OCI-LY1 (cell line): ENCODE data around the gene RNPS1.

Experiments used
- H2AFZ ChIP-seq: fragments of 200-600 bp; sonication (generic), shearing (Covaris generic); 2 replicates; pipeline ENCODE4 v1.6.0; 2014; ENCODE audit warnings: antibody characterized with exemption, mild to moderate bottlenecking, low read length
- H3F3A ChIP-seq: fragments of 200-600 bp; sonication (generic), shearing (Covaris generic); 2 replicates; pipeline ENCODE4 v1.6.0; 2014; ENCODE audit warnings: mild to moderate bottlenecking, antibody characterized with exemption, low read length, moderate library complexity; ENCODE audit not compliant: insufficient read depth
- H3K27ac ChIP-seq: fragments of 200-600 bp; sonication (generic); 2 replicates; pipeline ENCODE4 v1.5.1; 2014; ENCODE audit warnings: low read length, mixed run types, mild to moderate bottlenecking, low read depth; ENCODE audit not compliant: poor library complexity, severe bottlenecking
- H3K27me3 ChIP-seq: fragments of 200-600 bp; sonication (generic); 2 replicates; pipeline ENCODE4 v1.6.0; 2014; ENCODE audit warnings: antibody characterized with exemption, mild to moderate bottlenecking, low read length, moderate library complexity; ENCODE audit not compliant: insufficient read depth
- H3K36me3 ChIP-seq: fragments of 200-600 bp; sonication (generic); 2 replicates; pipeline ENCODE4 v1.6.1; 2014; ENCODE audit warnings: mild to moderate bottlenecking, antibody characterized with exemption, low read length, moderate library complexity, mixed read lengths; ENCODE audit not compliant: insufficient read depth
- H3K4me1 ChIP-seq: fragments of 200-600 bp; sonication (generic); 2 replicates; pipeline ENCODE4 v1.5.1; 2014; ENCODE audit warnings: mild to moderate bottlenecking, low read length, moderate library complexity; ENCODE audit not compliant: insufficient read depth, severe bottlenecking
- H3K4me2 ChIP-seq: fragments of 200-600 bp; sonication (generic), shearing (Covaris generic); 2 replicates; pipeline ENCODE4 v1.6.1; 2014; ENCODE audit warnings: low read length
- H3K4me3 ChIP-seq: fragments of 200-600 bp; sonication (generic); 2 replicates; pipeline ENCODE4 v1.5.1; 2014; ENCODE audit warnings: low read length, low read depth, mild to moderate bottlenecking, mixed read lengths; ENCODE audit not compliant: poor library complexity, severe bottlenecking
- H3K79me2 ChIP-seq: fragments of 200-600 bp; shearing (Covaris generic); 2 replicates; pipeline ENCODE4 v1.6.1; 2016; ENCODE audit warnings: mixed run types, low read length, mixed read lengths; ENCODE audit not compliant: insufficient read depth
- H3K9ac ChIP-seq: fragments of 200-600 bp; sonication (generic), shearing (Covaris generic); 2 replicates; pipeline ENCODE4 v1.6.1; 2014; ENCODE audit warnings: mild to moderate bottlenecking, low read length, mixed read lengths
- H3K9me2 ChIP-seq: fragments of 200-600 bp; sonication (generic), shearing (Covaris generic); 2 replicates; pipeline ENCODE4 v1.6.1; 2014; ENCODE audit warnings: low read depth, mild to moderate bottlenecking, low read length, mixed read lengths
- H3K9me3 ChIP-seq: fragments of 200-600 bp; shearing (Covaris generic); 2 replicates; pipeline ENCODE4 v1.6.1; 2014; ENCODE audit warnings: low read length, mixed read lengths
- H4K20me1 ChIP-seq: fragments of 200-600 bp; sonication (generic), shearing (Covaris generic); 2 replicates; pipeline ENCODE4 v1.6.0; 2016; ENCODE audit warnings: mild to moderate bottlenecking, low read length; ENCODE audit not compliant: insufficient read depth
- CTCF ChIP-seq: fragments of 200-600 bp; sonication (generic), shearing (Covaris generic); IDR thresholded peaks from 2 replicates; pipeline ENCODE4 v1.5.1; 2017; ENCODE audit warnings: mild to moderate bottlenecking, antibody characterized with exemption, low read length, moderate library complexity, mixed read lengths
- EZH2 ChIP-seq: fragments of 200-600 bp; sonication (generic), shearing (Covaris generic); IDR thresholded peaks from 2 replicates; pipeline ENCODE4 v1.8.0; 2017; ENCODE audit warnings: borderline replicate concordance, mixed run types, mild to moderate bottlenecking, antibody characterized with exemption, low read length, moderate library complexity, mixed read lengths

Gene RNPS1

GRCh38 chr16:2238838-2239675 is 28.9 kb downstream of the RNPS1 start:
- no peak overlapping the region for H3K4me3 ChIP-seq
- H3K27me3 ChIP-seq = no peaks in the 10 kb centered on the region
- no peak overlapping the region for H2AFZ ChIP-seq
- H3K79me2 ChIP-seq = no peaks in the 10 kb centered on the region
- H3K9ac ChIP-seq = no peak overlapping the region
- H3K4me1 ChIP-seq = no peaks in the 10 kb centered on the region
- no peak for TF ChIP-seq EZH2
- no peak for TF ChIP-seq CTCF
- no peaks in the 10 kb centered on the region for H3K9me3 ChIP-seq
- H3K4me2 ChIP-seq = no peak overlapping the region
- H3F3A ChIP-seq = 0 out of 2 replicates have a peak, but pooled peaks cover 3% of the 10 kb centered on the region
- no peak overlapping the region for H3K27ac ChIP-seq
- H3K9me2 ChIP-seq = no peaks in the 10 kb centered on the region
- H4K20me1 ChIP-seq = no peaks in the 10 kb centered on the region
- peaks cover 71% of the 10 kb centered on the region for H3K36me3 ChIP-seq

- Histone ChIP-seq H3F3A (0 out of 2 replicates have a peak, but pooled peaks cover 3% of the 10 kb centered on the region), H3K27ac (no peak overlapping the region), H3K36me3 (peaks cover 71% of the 10 kb centered on the region), H2AFZ (no peak overlapping the region), H3K4me2 (no peak overlapping the region), H3K27me3 (no peaks in the 10 kb centered on the region), H3K79me2 (no peaks in the 10 kb centered on the region), H3K4me3 (no peak overlapping the region), H3K9ac (no peak overlapping the region), H4K20me1 (no peaks in the 10 kb centered on the region), H3K4me1 (no peaks in the 10 kb centered on the region), H3K9me2 (no peaks in the 10 kb centered on the region), H3K9me3 (no peaks in the 10 kb centered on the region)
- no peak for TF ChIP-seq EZH2
- no peak for TF ChIP-seq CTCF
Measured at GRCh38 chr16:2238150-2238837, 29.6 kb downstream of the RNPS1 start.

- H3K79me2 ChIP-seq = no peaks in the 10 kb centered on the region
- H3K4me3 ChIP-seq = no peak overlapping the region
- no peaks in the 10 kb centered on the region for H4K20me1 ChIP-seq
- no peak overlapping the region for H3K9ac ChIP-seq
- H3F3A ChIP-seq = 0 out of 2 replicates have a peak, but pooled peaks cover 3% of the 10 kb centered on the region
- no peaks in the 10 kb centered on the region for H3K27me3 ChIP-seq
- H3K27ac ChIP-seq = no peak overlapping the region
- H3K4me1 ChIP-seq = no peaks in the 10 kb centered on the region
- H3K9me2 ChIP-seq = no peaks in the 10 kb centered on the region
- no peaks in the 10 kb centered on the region for H3K9me3 ChIP-seq
- H3K4me2 ChIP-seq = no peak overlapping the region
- H2AFZ ChIP-seq = no peak overlapping the region
- TF ChIP-seq EZH2 (no peak), CTCF (no peak)
- H3K36me3 ChIP-seq = peaks cover 71% of the 10 kb centered on the region
Measured at GRCh38 chr16:2237493-2238149, 30.3 kb downstream of the RNPS1 start.
